ENCODE results near the gene RALGAPB.
A peak's percentile ranks its signal among the peaks of the same experiment; 100 is the strongest.
"Not testable (repeated sequence)": the region's sequence is repeated elsewhere in the genome, so short reads cannot be mapped to it uniquely, and the experiment has no call there.

RALGAPB gene

GRCh38 chr20:38479596-38479995 is 7.0 kb downstream of the RALGAPB start:
- no peak for DNase-seq (ENCODE audit: insufficient read length, low spot score)
- FAIRE-seq, result no peak

GRCh38 chr20:38485041-38485440 is 12.4 kb downstream of the RALGAPB start:
- DNase-seq (ENCODE audit: insufficient read length, low spot score) (no peak), FAIRE-seq (no peak)

GRCh38 chr20:38489181-38489580 is 16.5 kb downstream of the RALGAPB start:
- DNase-seq (ENCODE audit: insufficient read length, low spot score), result no peak
- FAIRE-seq, result peak; percentile 18

- DNase-seq (ENCODE audit: insufficient read length, low spot score) (no peak), FAIRE-seq (peak; percentile 33)
Measured at GRCh38 chr20:38497246-38497935, 24.7 kb downstream of the RALGAPB start.

GRCh38 chr20:38498909-38499308 is 26.3 kb downstream of the RALGAPB start:
- FAIRE-seq, result no peak
- no peak for DNase-seq (ENCODE audit: insufficient read length, low spot score)

GRCh38 chr20:38499366-38499765 is 26.7 kb downstream of the RALGAPB start:
- no peak for DNase-seq (ENCODE audit: insufficient read length, low spot score)
- no peak for FAIRE-seq

- FAIRE-seq, result no peak
- DNase-seq (ENCODE audit: insufficient read length, low spot score), result no peak
Measured at GRCh38 chr20:38501858-38502436, 29.3 kb downstream of the RALGAPB start.

GRCh38 chr20:38504368-38505090 is 31.9 kb downstream of the RALGAPB start:
- no peak for FAIRE-seq
- no peak for DNase-seq (ENCODE audit: insufficient read length, low spot score)

GRCh38 chr20:38505091-38505455 is 32.4 kb downstream of the RALGAPB start:
- DNase-seq (ENCODE audit: insufficient read length, low spot score) (no peak), FAIRE-seq (no peak)

GRCh38 chr20:38511726-38512125 is 39.1 kb downstream of the RALGAPB start:
- not testable (repeated sequence) for FAIRE-seq; DNase-seq (ENCODE audit: insufficient read length, low spot score)

- FAIRE-seq, result no peak
- no peak for DNase-seq (ENCODE audit: insufficient read length, low spot score)
Measured at GRCh38 chr20:38514185-38514584, 41.5 kb downstream of the RALGAPB start.

GRCh38 chr20:38514947-38515346 is 42.3 kb downstream of the RALGAPB start:
- FAIRE-seq, result no peak
- DNase-seq (ENCODE audit: insufficient read length, low spot score), result no peak

GRCh38 chr20:38515631-38516030 is 43.0 kb downstream of the RALGAPB start:
- DNase-seq (ENCODE audit: insufficient read length, low spot score) (no peak), FAIRE-seq (no peak)

GRCh38 chr20:38519426-38519825 is 46.8 kb downstream of the RALGAPB start:
- FAIRE-seq, result no peak
- no peak for DNase-seq (ENCODE audit: insufficient read length, low spot score)

- no peak for FAIRE-seq
- DNase-seq (ENCODE audit: insufficient read length, low spot score), result no peak
Measured at GRCh38 chr20:38520261-38520660, 47.6 kb downstream of the RALGAPB start.

- FAIRE-seq (peak; percentile 48), DNase-seq (ENCODE audit: insufficient read length, low spot score) (no peak)
Measured at GRCh38 chr20:38523697-38524096, 51.1 kb downstream of the RALGAPB start.

GRCh38 chr20:38528167-38528566 is 55.5 kb downstream of the RALGAPB start:
- FAIRE-seq (no peak), DNase-seq (ENCODE audit: insufficient read length, low spot score) (no peak)

- no peak for FAIRE-seq
- DNase-seq (ENCODE audit: insufficient read length, low spot score), result no peak
Measured at GRCh38 chr20:38531021-38531420, 58.4 kb downstream of the RALGAPB start.

- no peak for FAIRE-seq
- no peak for DNase-seq (ENCODE audit: insufficient read length, low spot score)
Measured at GRCh38 chr20:38534756-38535155, 62.1 kb downstream of the RALGAPB start.

GRCh38 chr20:38536310-38536709 is 63.7 kb downstream of the RALGAPB start:
- FAIRE-seq, result no peak
- DNase-seq (ENCODE audit: insufficient read length, low spot score), result no peak

GRCh38 chr20:38537176-38537575 is 64.5 kb downstream of the RALGAPB start:
- DNase-seq (ENCODE audit: insufficient read length, low spot score), result no peak
- no peak for FAIRE-seq

- FAIRE-seq (no peak), DNase-seq (ENCODE audit: insufficient read length, low spot score) (no peak)
Measured at GRCh38 chr20:38538789-38539188, 66.1 kb downstream of the RALGAPB start.
